ENCODE data around the gene ITSN2. TPM values are rescaled to one million over a fixed set of nuclear protein-coding genes. Genes with fewer than 3 reads are reported as not detected.

Gene ITSN2
- total RNA-seq, 2 donors from 2014 or later = 12.6 to 16.8 TPM

DNA sequence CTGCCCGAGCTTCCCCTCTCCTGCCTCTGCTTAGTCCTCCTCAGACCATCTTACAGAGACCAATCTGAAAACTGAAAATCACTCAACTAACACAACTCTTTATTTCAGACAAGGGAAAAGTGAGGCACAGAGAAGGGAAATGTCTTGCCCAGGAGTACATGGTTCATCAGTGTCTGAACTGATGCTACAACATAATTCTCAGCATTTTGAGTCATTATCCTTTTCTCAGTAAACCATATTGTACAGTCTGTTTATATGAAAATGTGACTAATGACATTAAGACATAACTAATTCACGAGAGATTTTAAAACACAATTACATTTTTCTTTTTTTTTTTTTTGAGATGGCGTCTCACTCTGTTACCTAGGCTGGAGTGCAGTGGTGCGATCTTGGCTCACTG is 62.7 kb downstream of the ITSN2 start:
- no peak overlapping the region for H3K27ac Mint-ChIP-seq
- H3K27ac ChIP-seq (ENCODE audit: low read depth, low read length) = no peak overlapping the region
- no peak overlapping the region for H3K9ac ChIP-seq (ENCODE audit: extremely low read depth, low read length, poor library complexity, severe bottlenecking)
- H3K4me1 Mint-ChIP-seq = no peaks in the 10 kb centered on the region
- H3K4me3 Mint-ChIP-seq = no peak overlapping the region
- peaks cover 40% of the 10 kb centered on the region for H3K36me3 ChIP-seq (ENCODE audit: control insufficient read depth, insufficient read depth, low read length)
- H3K9me3 ChIP-seq (ENCODE audit: control insufficient read depth, low read length) = no peaks in the 10 kb centered on the region
- no peak overlapping the region for H3K4me3 ChIP-seq (ENCODE audit: low read length)
- H3K27me3 ChIP-seq (ENCODE audit: control insufficient read depth, insufficient read depth, low read length, poor library complexity, severe bottlenecking) = no peaks in the 10 kb centered on the region
- no peak for DNase-seq
- TF ChIP-seq CTCF (conservative IDR thresholded peaks at IDR 0.05) = no peak
- H3K36me3 Mint-ChIP-seq (ENCODE audit: low read depth) = peaks cover 60% of the 10 kb centered on the region
- H3K9me3 Mint-ChIP-seq = no peaks in the 10 kb centered on the region
- H3K4me1 ChIP-seq (ENCODE audit: control insufficient read depth, insufficient read depth, low read length) = no peaks in the 10 kb centered on the region
- WGBS, 2 experiments (ENCODE audit: insufficient coverage in 1 of 2, insufficient read length in 1 of 2) = 94% methylated on average over 2 to 4 of the region's 4 CpGs
- H3K27me3 Mint-ChIP-seq (ENCODE audit: insufficient read depth) = no peaks in the 10 kb centered on the region

- no peaks in the 10 kb centered on the region for H3K9me3 Mint-ChIP-seq
- no peak overlapping the region for H3K4me3 Mint-ChIP-seq
- no peak for TF ChIP-seq CTCF (conservative IDR thresholded peaks at IDR 0.05)
- WGBS, 2 experiments (ENCODE audit: insufficient coverage in 1 of 2, insufficient read length in 1 of 2) = 95% methylated on average over 1 of the region's 1 CpG; no CpG with 5 or more reads in 1 of the 2 experiments
- Histone ChIP-seq H3K4me1 (ENCODE audit: control insufficient read depth, insufficient read depth, low read length) (no peaks in the 10 kb centered on the region), H3K36me3 (ENCODE audit: control insufficient read depth, insufficient read depth, low read length) (no peaks in the 10 kb centered on the region), H3K27ac (ENCODE audit: low read depth, low read length) (no peak overlapping the region), H3K9ac (ENCODE audit: extremely low read depth, low read length, poor library complexity, severe bottlenecking) (no peak overlapping the region), H3K4me3 (ENCODE audit: low read length) (no peak overlapping the region), H3K27me3 (ENCODE audit: control insufficient read depth, insufficient read depth, low read length, poor library complexity, severe bottlenecking) (peaks cover 49% of the 10 kb centered on the region), H3K9me3 (ENCODE audit: control insufficient read depth, low read length) (no peaks in the 10 kb centered on the region)
- H3K36me3 Mint-ChIP-seq (ENCODE audit: low read depth) = peaks cover 2% of the 10 kb centered on the region
- peaks cover 8% of the 10 kb centered on the region for H3K27me3 Mint-ChIP-seq (ENCODE audit: insufficient read depth)
- H3K4me1 Mint-ChIP-seq = no peaks in the 10 kb centered on the region
- H3K27ac Mint-ChIP-seq = no peak overlapping the region
- DNase-seq = no peak
Observed at GRCh38 chr2:24287171-24287570, 73.2 kb downstream of the ITSN2 start.

- Mint-ChIP-seq H3K27me3 (ENCODE audit: insufficient read depth) (peaks cover 8% of the 10 kb centered on the region), H3K9me3 (no peaks in the 10 kb centered on the region), H3K4me3 (no peak overlapping the region), H3K27ac (no peak overlapping the region), H3K36me3 (ENCODE audit: low read depth) (peaks cover 2% of the 10 kb centered on the region), H3K4me1 (no peaks in the 10 kb centered on the region)
- no peak for TF ChIP-seq CTCF (conservative IDR thresholded peaks at IDR 0.05)
- Histone ChIP-seq H3K9me3 (ENCODE audit: control insufficient read depth, low read length) (no peaks in the 10 kb centered on the region), H3K36me3 (ENCODE audit: control insufficient read depth, insufficient read depth, low read length) (no peaks in the 10 kb centered on the region), H3K4me3 (ENCODE audit: low read length) (no peak overlapping the region), H3K9ac (ENCODE audit: extremely low read depth, low read length, poor library complexity, severe bottlenecking) (no peak overlapping the region), H3K27me3 (ENCODE audit: control insufficient read depth, insufficient read depth, low read length, poor library complexity, severe bottlenecking) (peaks cover 65% of the 10 kb centered on the region), H3K4me1 (ENCODE audit: control insufficient read depth, insufficient read depth, low read length) (no peaks in the 10 kb centered on the region), H3K27ac (ENCODE audit: low read depth, low read length) (no peak overlapping the region)
- no peak for DNase-seq
- WGBS, 2 experiments (ENCODE audit: insufficient coverage in 1 of 2, insufficient read length in 1 of 2) = 90 to 98% methylated on average over 2 of the region's 2 CpGs
Observed at GRCh38 chr2:24285484-24286152, 74.7 kb downstream of the ITSN2 start.

All from endodermal cell (in vitro differentiated cells).